Measurements from ENCODE around the gene CLIP1.
"Not testable (repeated sequence)": the region's sequence is repeated elsewhere in the genome, so short reads cannot be mapped to it uniquely, and the experiment has no call there.

The CLIP1 gene

GRCh38 chr12:122421821-122422729 is at the start of gene CLIP1:
Gene CLIP1 (minus strand): TSS chr12:122422669. CDS start chr12:122380452, 42,217 bp downstream.
- peak; percentile 52 for TF ChIP-seq CTCF (conservative IDR thresholded peaks at IDR 0.05; ENCODE audit: low read depth)
- ChIA-PET CTCF (interaction anchor here (2.2 to 2.8 kb wide), 2 partner anchors 22 to 50 kb away, joined by 10 to 16 read pairs; no protein-coding TSS in a partner anchor), POLR2A (ENCODE audit: low non-redundant PET) (interaction anchor here (0.5 kb wide), 1 partner anchor 19 kb away, joined by 6 read pairs; no protein-coding TSS in a partner anchor)
- DNase-seq (ENCODE audit: low spot score) = no peak
- H3K27ac ChIP-seq = peak within 1 kb of the TSS; percentile 97

- peak; percentile 84 for TF ChIP-seq CTCF (conservative IDR thresholded peaks at IDR 0.05; ENCODE audit: low read depth)
- DNase-seq (ENCODE audit: low spot score) = peak; percentile 46
- ChIA-PET POLR2A (ENCODE audit: low non-redundant PET) (no interaction called here), CTCF (interaction anchor here (0.5 to 1.9 kb wide), 15 partner anchors 10 to 1317 kb away, joined by 3 to 36 read pairs (median 4); partner anchors contain the start of gene CLIP1)
- peak overlapping the region; percentile 34 for H3K27ac ChIP-seq
These were observed 49.1 kb upstream of the CLIP1 start for GRCh38 chr12:122471324-122472226.

DNA sequence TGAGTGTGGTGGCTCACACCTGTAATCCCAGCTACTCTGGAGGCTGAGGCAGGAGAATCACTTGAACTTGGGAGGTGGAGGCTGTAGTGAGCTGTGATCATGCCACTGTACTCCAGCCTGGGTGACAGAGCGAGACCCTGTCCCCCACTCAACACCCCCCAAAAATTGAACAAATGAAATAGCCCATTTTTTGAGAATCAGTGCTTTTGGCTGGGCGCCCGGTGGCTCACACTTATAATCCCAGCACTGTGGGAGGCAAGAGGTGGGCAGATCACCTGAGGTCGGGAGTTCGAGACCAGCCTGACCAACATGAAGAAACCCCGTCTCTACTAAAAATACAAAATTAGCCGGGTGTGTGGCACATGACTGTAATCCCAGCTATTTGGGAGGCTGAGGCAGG is 48.1 kb upstream of the CLIP1 start:
- DNase-seq (ENCODE audit: low spot score); POLR2A ChIA-PET (ENCODE audit: low non-redundant PET): not testable (repeated sequence)
- CTCF ChIA-PET = interaction anchor here (0.6 to 1.9 kb wide), 2 partner anchors 56 to 71 kb away, joined by 3 to 36 read pairs; partner anchors contain the start of gene RSRC2
- peak overlapping the region; percentile 65 for H3K27ac ChIP-seq

DNA sequence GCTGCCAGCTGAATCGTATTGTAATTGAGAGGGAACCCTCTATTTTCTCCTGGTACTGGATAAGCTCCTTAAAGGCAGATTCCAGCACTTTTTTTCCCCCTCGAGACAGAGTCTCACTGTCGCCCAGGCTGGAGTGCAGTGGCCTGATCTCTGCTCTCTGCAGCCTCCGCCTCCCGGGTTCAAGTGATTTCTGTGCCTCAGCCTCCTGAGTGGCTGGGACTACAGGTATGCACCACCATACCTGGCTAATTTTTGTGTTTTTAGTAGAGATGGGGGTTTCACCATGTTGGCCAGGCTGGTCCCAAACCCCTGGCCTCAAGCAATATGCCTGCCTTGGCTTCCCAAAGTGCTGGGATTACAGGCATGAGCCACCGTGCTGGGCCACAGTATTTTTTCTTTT is 47.4 kb upstream of the CLIP1 start:
- H3K27ac ChIP-seq = peak overlapping the region; percentile 65
- DNase-seq (ENCODE audit: low spot score); POLR2A ChIA-PET (ENCODE audit: low non-redundant PET): not testable (repeated sequence)
- CTCF ChIA-PET = interaction anchor here (0.5 to 1.6 kb wide), 2 partner anchors 22 to 70 kb away, joined by 4 read pairs; no protein-coding TSS in a partner anchor

DNA sequence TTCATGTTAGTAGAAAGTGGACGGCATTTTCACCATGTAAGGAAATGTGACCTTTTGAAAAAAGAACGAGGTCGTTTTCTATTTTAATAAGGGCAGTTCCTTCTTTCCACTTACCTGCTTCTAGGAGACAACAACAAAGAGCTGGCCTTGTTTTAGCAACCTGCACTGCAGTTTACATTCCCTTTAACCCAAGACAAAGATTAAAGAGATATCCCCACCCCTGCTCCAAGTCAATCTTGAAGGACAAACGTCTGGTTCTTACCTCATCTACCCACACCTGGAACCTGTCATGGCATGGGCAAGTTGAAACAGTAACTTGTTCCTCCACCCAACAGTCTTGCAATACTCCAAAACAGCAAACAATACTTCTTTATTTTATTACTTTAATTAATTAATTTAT is 45.5 kb upstream of the CLIP1 start:
- DNase-seq (ENCODE audit: low spot score) = peak; percentile 70
- no peak for TF ChIP-seq CTCF (conservative IDR thresholded peaks at IDR 0.05; ENCODE audit: low read depth)
- ChIA-PET POLR2A (ENCODE audit: low non-redundant PET) (no interaction called here), CTCF (no interaction called here)
- peak overlapping the region; percentile 75 for H3K27ac ChIP-seq

DNA sequence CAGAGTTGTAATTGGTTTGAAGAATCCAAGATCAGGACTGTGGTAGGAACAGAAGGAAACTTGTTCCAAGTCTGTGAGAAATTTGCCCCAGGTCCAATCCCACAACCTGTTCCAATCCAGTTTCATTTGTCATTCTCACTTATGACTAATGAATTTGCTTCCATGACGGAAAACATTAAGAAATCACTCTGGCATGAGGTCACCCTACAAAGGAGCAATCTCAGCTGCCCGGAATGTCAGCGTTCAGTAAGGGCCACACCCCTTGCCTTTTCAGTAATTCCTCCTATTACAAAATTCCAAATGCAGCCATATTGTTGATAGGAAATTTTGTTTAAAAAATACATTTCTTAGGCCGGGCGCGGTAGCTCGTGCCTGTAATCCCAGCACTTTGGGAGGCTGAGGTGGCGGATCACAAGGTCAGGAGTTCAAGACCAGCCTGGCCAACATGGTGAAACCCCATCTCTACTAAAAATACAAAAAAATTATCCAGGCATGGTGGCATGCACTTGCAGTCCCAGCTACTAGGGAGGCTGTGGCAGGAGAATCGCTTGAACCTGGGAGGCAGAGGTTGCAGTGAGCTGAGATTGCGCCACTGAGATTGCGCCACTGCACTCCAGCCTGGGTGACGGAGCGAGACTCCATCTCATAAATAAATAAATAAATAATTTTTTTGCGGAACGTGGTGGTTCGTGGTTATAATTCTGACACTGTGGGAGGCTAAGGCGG is 42.0 kb upstream of the CLIP1 start:
- DNase-seq (ENCODE audit: low spot score) = peak; percentile 95
- H3K27ac ChIP-seq = peak overlapping the region; percentile 91
- POLR2A ChIA-PET (ENCODE audit: low non-redundant PET) = not testable (repeated sequence)
- CTCF ChIA-PET = interaction anchor here (0.6 to 0.7 kb wide), 2 partner anchors 33 to 1129 kb away, joined by 3 to 4 read pairs; no protein-coding TSS in a partner anchor

GRCh38 chr12:122460641-122461040 is 38.2 kb upstream of the CLIP1 start:
- ChIA-PET POLR2A (ENCODE audit: low non-redundant PET) (no interaction called here), CTCF (no interaction called here)
- no peak overlapping the region for H3K27ac ChIP-seq
- no peak for DNase-seq (ENCODE audit: low spot score)
- TF ChIP-seq CTCF (conservative IDR thresholded peaks at IDR 0.05; ENCODE audit: low read depth) = no peak

Data from RWPE1 (cell line).